H9 (cell line): Measurements from ENCODE around the gene MRPL53. TPM values are rescaled to one million over a fixed set of nuclear protein-coding genes. Genes with fewer than 3 reads are reported as not detected.
A peak's percentile ranks its signal among the peaks of the same experiment; 100 is the strongest.
"Not testable (repeated sequence)": the region's sequence is repeated elsewhere in the genome, so short reads cannot be mapped to it uniquely, and the experiment has no call there.

ENCODE experiments used
- DNase-seq: peaks from one replicate; pipeline ENCODE4 v3.0.0-alpha.2; 2017
- H2AFZ ChIP-seq: one replicate; pipeline ENCODE4 v1.6.1; 2013; ENCODE audit warnings: mild to moderate bottlenecking, low read length, control low read depth, moderate library complexity
- H2AK5ac ChIP-seq: 2 replicates; pipeline ENCODE4 v1.6.1; 2013; ENCODE audit warnings: low read length, control low read depth, mixed read lengths; ENCODE audit not compliant: insufficient read length
- H2BK120ac ChIP-seq: one replicate; pipeline ENCODE4 v1.6.1; 2013; ENCODE audit warnings: low read depth, mild to moderate bottlenecking, low read length, control low read depth, inconsistent platforms; ENCODE audit not compliant: poor library complexity, severe bottlenecking
- H2BK12ac ChIP-seq: 2 replicates; pipeline ENCODE4 v1.6.1; 2013; ENCODE audit warnings: low read length, control low read depth, mixed read lengths, low read depth; ENCODE audit not compliant: insufficient read length
- H2BK15ac ChIP-seq: 2 replicates; pipeline ENCODE4 v1.6.1; 2013; ENCODE audit warnings: low read depth, low read length, control low read depth
- H2BK20ac ChIP-seq: one replicate; pipeline ENCODE4 v1.6.1; 2013; ENCODE audit warnings: low read depth, mild to moderate bottlenecking, low read length, control low read depth, inconsistent platforms; ENCODE audit not compliant: poor library complexity, severe bottlenecking
- H2BK5ac ChIP-seq: 2 replicates; pipeline ENCODE4 v1.6.1; 2013; ENCODE audit warnings: low read length, control low read depth, mixed read lengths; ENCODE audit not compliant: insufficient read length
- H3K14ac ChIP-seq: 2 replicates; pipeline ENCODE4 v1.6.1; 2013; ENCODE audit warnings: low read length, control low read depth; ENCODE audit not compliant: insufficient read depth
- H3K18ac ChIP-seq: 2 replicates; pipeline ENCODE4 v1.6.1; 2013; ENCODE audit warnings: low read depth, mild to moderate bottlenecking, mixed read lengths, low read length, control low read depth; ENCODE audit not compliant: insufficient read length
- H3K23ac ChIP-seq: 2 replicates; pipeline ENCODE4 v1.6.1; 2013; ENCODE audit warnings: low read length, control low read depth, mixed read lengths, low read depth; ENCODE audit not compliant: insufficient read length
- H3K23me2 ChIP-seq: 2 replicates; pipeline ENCODE4 v1.6.1; 2013; ENCODE audit warnings: low read depth, mild to moderate bottlenecking, mixed read lengths, low read length, control low read depth; ENCODE audit not compliant: insufficient read length, poor library complexity, severe bottlenecking
- H3K27ac ChIP-seq: 2 replicates; pipeline ENCODE4 v1.5.1; 2013; ENCODE audit warnings: low read length, control low read depth, mixed read lengths, low read depth; ENCODE audit not compliant: insufficient read length
- H3K27me3 ChIP-seq: 2 replicates; pipeline ENCODE4 v1.6.1; 2013; ENCODE audit warnings: low read length, control low read depth, inconsistent platforms; ENCODE audit not compliant: insufficient read depth
- H3K4ac ChIP-seq: 2 replicates; pipeline ENCODE4 v1.6.1; 2013; ENCODE audit warnings: low read depth, mild to moderate bottlenecking, control low read depth, inconsistent platforms, low read length, moderate library complexity
- H3K4me1 ChIP-seq: 2 replicates; pipeline ENCODE4 v1.6.1; 2013; ENCODE audit warnings: low read length, control low read depth, inconsistent platforms; ENCODE audit not compliant: insufficient read depth
- H3K4me2 ChIP-seq: 2 replicates; pipeline ENCODE4 v1.6.1; 2013; ENCODE audit warnings: low read length, control low read depth, mixed read lengths; ENCODE audit not compliant: insufficient read length, insufficient read depth
- H3K56ac ChIP-seq: 2 replicates; pipeline ENCODE4 v1.6.1; 2013; ENCODE audit warnings: low read depth, mild to moderate bottlenecking, mixed read lengths, low read length, control low read depth; ENCODE audit not compliant: insufficient read length
- H3K79me1 ChIP-seq: 2 replicates; pipeline ENCODE4 v1.6.1; 2013; ENCODE audit warnings: low read depth, mild to moderate bottlenecking, moderate library complexity, low read length, control low read depth, inconsistent platforms; ENCODE audit not compliant: insufficient read depth, poor library complexity, severe bottlenecking
- H3K79me2 ChIP-seq: 2 replicates; pipeline ENCODE4 v1.6.1; 2013; ENCODE audit warnings: low read length, control low read depth, inconsistent platforms; ENCODE audit not compliant: insufficient read depth
- H3K9ac ChIP-seq: 2 replicates; pipeline ENCODE4 v1.6.1; 2013; ENCODE audit warnings: low read length, control low read depth, mixed read lengths; ENCODE audit not compliant: insufficient read length; ENCODE audit errors: extremely low read depth
- H3K9me3 ChIP-seq: one replicate; pipeline ENCODE4 v1.6.1; 2013; ENCODE audit warnings: low read depth, low read length, inconsistent platforms; ENCODE audit not compliant: control insufficient read depth
- H3T11ph ChIP-seq: one replicate; pipeline ENCODE4 v1.6.1; 2013; ENCODE audit warnings: mild to moderate bottlenecking, low read length, control low read depth, inconsistent platforms
- H4K20me1 ChIP-seq: one replicate; pipeline ENCODE4 v1.6.1; 2013; ENCODE audit not compliant: control insufficient read depth, insufficient read length, insufficient read depth
- H4K5ac ChIP-seq: 2 replicates; pipeline ENCODE4 v1.6.1; 2013; ENCODE audit warnings: low read depth, mild to moderate bottlenecking, mixed read lengths, low read length, control low read depth; ENCODE audit not compliant: insufficient read length
- H4K8ac ChIP-seq: replicated peaks from 2 replicates; pipeline ENCODE4 v1.6.1; 2013; ENCODE audit warnings: low read length, control low read depth, mixed read lengths, low read depth; ENCODE audit not compliant: insufficient read length
- H4K91ac ChIP-seq: 2 replicates; pipeline ENCODE4 v1.6.1; 2013; ENCODE audit warnings: low read depth, mild to moderate bottlenecking, moderate library complexity, mixed read lengths, low read length, control low read depth; ENCODE audit not compliant: insufficient read length
- H3K27ac Mint-ChIP-seq, 3 experiments: 2 replicates in 2 of 3; 3 replicates in 1 of 3; pipeline ENCODE4 v1.8.0; 2020 to 2021; ENCODE audit warnings: mixed read lengths in 3 of 3, mild to moderate bottlenecking in 1 of 3, moderate library complexity in 1 of 3
- H3K27me3 Mint-ChIP-seq: 2 replicates; pipeline ENCODE4 v1.8.0; 2021; ENCODE audit warnings: low read depth, mild to moderate bottlenecking, moderate library complexity, mixed read lengths
- H3K36me3 Mint-ChIP-seq, 3 experiments: 2 replicates in 2 of 3; 3 replicates in 1 of 3; pipeline ENCODE4 v1.8.0; 2020 to 2021; ENCODE audit warnings: low read depth in 3 of 3, mixed read lengths in 3 of 3; ENCODE audit not compliant: insufficient read depth in 1 of 3
- H3K4me1 Mint-ChIP-seq, 2 experiments: 2 replicates each; pipeline ENCODE4 v1.8.0; 2020; ENCODE audit warnings: mixed read lengths in 2 of 2
- H3K4me3 Mint-ChIP-seq, 2 experiments: 2 replicates in 1 of 2; 3 replicates in 1 of 2; pipeline ENCODE4 v1.8.0; 2020 to 2021; ENCODE audit warnings: mild to moderate bottlenecking in 2 of 2, mixed read lengths in 2 of 2, moderate library complexity in 1 of 2
- H3K9me3 Mint-ChIP-seq, 2 experiments: 2 replicates in 1 of 2; 3 replicates in 1 of 2; pipeline ENCODE4 v1.8.0; 2020; ENCODE audit warnings: mild to moderate bottlenecking in 2 of 2, mixed read lengths in 2 of 2, moderate library complexity in 1 of 2
- CTCF ChIP-seq: fragments of 200-600 bp; sonication (generic); conservative IDR thresholded peaks from 3 replicates; pipeline ENCODE4 v1.8.0; 2021; ENCODE audit warnings: antibody characterized with exemption, mild to moderate bottlenecking
- WGBS: extraction: QIAGEN DNeasy Blood & Tissue Kit; methylation state at CpG from one replicate; pipeline ENCODE4 v1.1.7; 2013; ENCODE audit warnings: missing lambda C conversion rate, low lambda C conversion rate, mixed read lengths; ENCODE audit not compliant: insufficient read length; ENCODE audit errors: extremely low coverage; 5-methylcytosine and 5-hydroxymethylcytosine counted together
- total RNA-seq: library from RNA; stranded (reverse); gene quantifications from 2 replicates; pipeline ENCODE4 v1.2.1, GENCODE V29; 2021

Gene MRPL53
- total RNA-seq, 1 experiment from 2014 or later = 59.5 TPM

- Mint-ChIP-seq H3K36me3 (peaks cover 11 to 18% (median 18%) of the 10 kb centered on the region in 3 experiments), H3K4me3 (peak overlapping the region; percentile 96 to 98), H3K9me3 (no peaks in the 10 kb centered on the region; a peak in 1 of 5 replicates), H3K27ac (peak overlapping the region; percentile 98 to 99 (median 98); a peak in 6 of 7 replicates), H3K27me3 (peaks cover 3% of the 10 kb centered on the region), H3K4me1 (peaks cover 11 to 12% of the 10 kb centered on the region in 2 experiments)
- Histone ChIP-seq H3K9ac (no peak overlapping the region), H3K27me3 (no peaks in the 10 kb centered on the region), H3K4me1 (no peaks in the 10 kb centered on the region), H3K23me2 (peaks cover 8% of the 10 kb centered on the region), H2BK15ac (no peak overlapping the region), H3K79me1 (no peaks in the 10 kb centered on the region), H2BK20ac (no peak overlapping the region), H3K56ac (no peak overlapping the region), H4K91ac (no peak overlapping the region), H4K20me1 (no peaks in the 10 kb centered on the region), H2BK120ac (no peak overlapping the region), H3T11ph (no peak overlapping the region), H3K4me2 (peak overlapping the region; percentile 82), H3K9me3 (no peaks in the 10 kb centered on the region), H3K27ac (no peak overlapping the region), H2BK5ac (no peak overlapping the region), H3K79me2 (no peaks in the 10 kb centered on the region), H4K5ac (no peak overlapping the region), H3K18ac (no peak overlapping the region), H3K23ac (no peak overlapping the region), H3K14ac (no peak overlapping the region), H4K8ac (no peak overlapping the region), H2AK5ac (no peak overlapping the region), H3K4ac (no peak overlapping the region), H2BK12ac (no peak overlapping the region), H2AFZ (no peak overlapping the region)
- no peak for DNase-seq
- TF ChIP-seq CTCF = no peak
- no CpG with 5 or more reads among the region's 16 CpGs for WGBS
Measured at GRCh38 chr2:74471332-74472065, 981 bp downstream of the MRPL53 start.

- H3K4ac ChIP-seq, H4K91ac ChIP-seq, H3K9me3 ChIP-seq, H3K4me1 ChIP-seq, H2BK5ac ChIP-seq, H2BK15ac ChIP-seq, H3K27ac ChIP-seq, H3K9ac ChIP-seq, H3K18ac ChIP-seq, H4K5ac ChIP-seq, H3K27me3 ChIP-seq, H3K79me1 ChIP-seq, H3K14ac ChIP-seq, H2BK20ac ChIP-seq, H3K9me3 Mint-ChIP-seq, H3K23me2 ChIP-seq, H2AFZ ChIP-seq, H3K79me2 ChIP-seq, DNase-seq, H4K20me1 ChIP-seq, H3K27me3 Mint-ChIP-seq, H4K8ac ChIP-seq, H3K23ac ChIP-seq, H3K4me2 ChIP-seq, H2BK12ac ChIP-seq, H3T11ph ChIP-seq, H3K56ac ChIP-seq, H2AK5ac ChIP-seq, H2BK120ac ChIP-seq, H3K27ac Mint-ChIP-seq: not testable (repeated sequence)
- peaks cover 11 to 18% (median 17%) of the 10 kb centered on the region in 3 experiments for H3K36me3 Mint-ChIP-seq
- peak overlapping the region; percentile 33 to 66 for H3K4me3 Mint-ChIP-seq
- peaks cover 13 to 16% of the 10 kb centered on the region in 2 experiments for H3K4me1 Mint-ChIP-seq
- WGBS = no CpG with 5 or more reads among the region's 12 CpGs
Measured at GRCh38 chr2:74470742-74471141, 1.7 kb downstream of the MRPL53 start.
